Erythroblast (primary cell): Measurements from ENCODE around the gene FYN.

Source experiments
- GATA1 ChIP-seq: IDR thresholded peaks from 2 replicates; pipeline ENCODE4 v1.6.1; 2011; ENCODE audit warnings: low read depth, mild to moderate bottlenecking, control low read depth, low read length, moderate library complexity
- POLR2A ChIP-seq: IDR thresholded peaks from 2 replicates; pipeline ENCODE4 v1.6.1; 2011; ENCODE audit warnings: mild to moderate bottlenecking, low read length

- TF ChIP-seq POLR2A (no peak), GATA1 (no peak)
Measured at GRCh38 chr6:111911428-111911827, 38.2 kb upstream of the FYN start.
